Prostate gland (tissue), 2 donors: ENCODE data around the gene TBC1D22A. TPM values are rescaled to one million over a fixed set of nuclear protein-coding genes. Genes with fewer than 3 reads are reported as not detected.

ENCODE experiments used
- DNase-seq: peaks from one replicate; pipeline ENCODE4 v3.0.0-alpha.2; 2019; ENCODE audit warnings: low spot score
- H3K27ac ChIP-seq, 2 donors: fragments of 200-600 bp; sonication (generic); 2 replicates each; pipeline ENCODE4 v1.5.1; 2017 to 2019
- H3K27me3 ChIP-seq: fragments of 200-600 bp; sonication (generic); replicated peaks from 2 replicates; pipeline ENCODE4 v1.5.1; 2019; ENCODE audit not compliant: insufficient read depth
- H3K36me3 ChIP-seq, 2 donors: fragments of 200-600 bp; sonication (generic); 1 replicate in 1 of 2; 2 replicates in 1 of 2; pipeline versions ENCODE4 v1.5.1 to v1.8.1; 2017 to 2019
- H3K4me1 ChIP-seq: fragments of 200-600 bp; sonication (generic); replicated peaks from 2 replicates; pipeline ENCODE4 v1.5.1; 2019
- H3K4me3 ChIP-seq, 2 donors: fragments of 200-600 bp; sonication (generic); 2 replicates each; pipeline ENCODE4 v1.5.1; 2017 to 2019
- H3K9me3 ChIP-seq: fragments of 200-600 bp; sonication (generic); 2 replicates; pipeline ENCODE4 v1.5.1; 2017
- CTCF ChIP-seq, 4 experiments: fragments of 200-600 bp in 2 of 4; fragments of 450-650 bp in 2 of 4; sonication (generic) in 2 of 4; IDR thresholded peaks; 1 replicate in 3 of 4; 2 replicates in 1 of 4; pipeline ENCODE4 v1.5.1; 2016 to 2019; ENCODE audit warnings: antibody characterized with exemption in 4 of 4, mild to moderate bottlenecking in 2 of 4, moderate library complexity in 2 of 4
- POLR2A ChIP-seq: fragments of 450-650 bp; IDR thresholded peaks from one replicate; pipeline ENCODE4 v1.6.1; 2016; ENCODE audit warnings: antibody characterized with exemption, mild to moderate bottlenecking
- POLR2AphosphoS5 ChIP-seq: sonication (generic); formaldehyde crosslinking; IDR thresholded peaks from one replicate; pipeline ENCODE4 v1.6.1; 2017; ENCODE audit warnings: antibody characterized with exemption
- WGBS: methylation state at CpG from one replicate; pipeline ENCODE4 v1.1.5; 2018; 5-methylcytosine and 5-hydroxymethylcytosine counted together
- intact Hi-C: fragments of 100-400 bp; cut with DNase I; formaldehyde crosslinking; loops from one replicate; pipeline ENCODE4 v1.14.2; 2022
- total RNA-seq, 2 donors: library from RNA; depleted of rRNA; stranded (reverse); fragments of >200 nt; gene quantifications; one replicate each; pipeline ENCODE4 v1.1.0, GENCODE V29; 2016

Gene TBC1D22A
- total RNA-seq, 2 donors from 2014 or later = 16.0 to 30.7 TPM

GRCh38 chr22:46856661-46857060 lies 94.2 kb downstream of the TBC1D22A start:
- 94% methylated on average over 3 of the region's 3 CpGs for WGBS
- intact Hi-C loops = no loop called here

GRCh38 chr22:46857142-46857884 lies 94.9 kb downstream of the TBC1D22A start:
- WGBS = 94% methylated on average over 9 of the region's 9 CpGs
- TF ChIP-seq POLR2A (no peak), POLR2AphosphoS5 (no peak), CTCF (IDR thresholded peaks at IDR 0.05) (no peak)
- intact Hi-C loops = no loop called here

More at GRCh38 chr22:46856661-46857060, 94.2 kb downstream of the TBC1D22A start:
- DNase-seq = no peak
- Histone ChIP-seq H3K27me3 (no peaks in the 10 kb centered on the region), H3K4me3 (no peak overlapping the region), H3K9me3 (no peaks in the 10 kb centered on the region), H3K4me1 (no peaks in the 10 kb centered on the region), H3K36me3 (no peaks in the 10 kb centered on the region), H3K27ac (no peak overlapping the region)
- TF ChIP-seq POLR2AphosphoS5 (no peak), CTCF (IDR thresholded peaks at IDR 0.05) (no peak), POLR2A (no peak)

GRCh38 chr22:46857885-46858143 lies 95.4 kb downstream of the TBC1D22A start:
- intact Hi-C loops = no loop called here
- Histone ChIP-seq H3K36me3 (no peaks in the 10 kb centered on the region), H3K4me3 (no peak overlapping the region), H3K9me3 (no peaks in the 10 kb centered on the region), H3K27me3 (no peaks in the 10 kb centered on the region), H3K4me1 (no peaks in the 10 kb centered on the region), H3K27ac (no peak overlapping the region)
- DNase-seq = no peak
- TF ChIP-seq POLR2A (no peak), POLR2AphosphoS5 (no peak), CTCF (IDR thresholded peaks at IDR 0.05) (no peak)
- WGBS = 92% methylated on average over 6 of the region's 6 CpGs

More at GRCh38 chr22:46857142-46857884, 94.9 kb downstream of the TBC1D22A start:
- Histone ChIP-seq H3K4me3 (no peak overlapping the region), H3K27ac (no peak overlapping the region), H3K9me3 (no peaks in the 10 kb centered on the region), H3K4me1 (no peaks in the 10 kb centered on the region), H3K27me3 (no peaks in the 10 kb centered on the region), H3K36me3 (no peaks in the 10 kb centered on the region)
- DNase-seq = no peak

- intact Hi-C loops = no loop called here
- no peak overlapping the region for H3K27ac ChIP-seq
- no peaks in the 10 kb centered on the region for H3K27me3 ChIP-seq
- 98% methylated on average over 23 of the region's 23 CpGs for WGBS
- H3K4me3 ChIP-seq = no peak overlapping the region
- H3K4me1 ChIP-seq = no peaks in the 10 kb centered on the region
- DNase-seq = no peak
- TF ChIP-seq POLR2AphosphoS5 (no peak), CTCF (IDR thresholded peaks at IDR 0.05) (no peak), POLR2A (no peak)
- no peaks in the 10 kb centered on the region for H3K9me3 ChIP-seq
- no peaks in the 10 kb centered on the region for H3K36me3 ChIP-seq
These were observed 95.8 kb downstream of the TBC1D22A start for GRCh38 chr22:46858181-46858771.

GRCh38 chr22:46860562-46860961 lies 98.1 kb downstream of the TBC1D22A start:
- no peak overlapping the region for H3K27ac ChIP-seq
- no peak overlapping the region for H3K4me3 ChIP-seq
- H3K27me3 ChIP-seq = no peaks in the 10 kb centered on the region
- intact Hi-C loops = no loop called here
- 98% methylated on average over 16 of the region's 16 CpGs for WGBS
- no peaks in the 10 kb centered on the region for H3K9me3 ChIP-seq
- DNase-seq = no peak
- no peaks in the 10 kb centered on the region for H3K36me3 ChIP-seq
- no peak for TF ChIP-seq POLR2A
- no peak for TF ChIP-seq POLR2AphosphoS5
- TF ChIP-seq CTCF (IDR thresholded peaks at IDR 0.05) = no peak
- no peaks in the 10 kb centered on the region for H3K4me1 ChIP-seq
